Endothelial cell of umbilical vein (primary cell): ENCODE measurements around the gene CLN6. TPM values are rescaled to one million over a fixed set of nuclear protein-coding genes. Genes with fewer than 3 reads are reported as not detected.

Source experiments
- BruUV-seq: library from RNA; stranded (reverse); fragments of 400-500 nt; replicated peaks from 2 replicates; lab custom pipeline; 2021; lab: Mats Ljungman, UMichigan
- CTCF ChIA-PET: fragments of 300-600, 350-600 bp; sonication (Branson Sonifier 250); formaldehyde crosslinking; loops from one replicate; lab custom pipeline; 2021; ENCODE audit warnings: antibody characterized with exemption, inconsistent platforms; lab: Charles Lee
- POLR2A ChIA-PET: fragments of 300-600, 350-600 bp; sonication (Branson Sonifier 250); formaldehyde crosslinking; loops from one replicate; lab custom pipeline; 2021; ENCODE audit warnings: antibody characterized with exemption, inconsistent platforms; lab: Charles Lee
- DNase-seq: peaks from one replicate; pipeline ENCODE4 v3.0.0-alpha.2; 2011; ENCODE audit warnings: low read depth, low spot score
- FAIRE-seq: peaks from 2 replicates; lab custom pipeline; 2011; peaks lifted over from hg19 to GRCh38; lab: Jason Lieb, UNC
- H2AFZ ChIP-seq: 2 replicates; pipeline ENCODE4 v1.6.0; 2012; ENCODE audit warnings: low read depth, low read length, control low read depth, inconsistent platforms
- H3K27ac ChIP-seq: 2 replicates; pipeline ENCODE4 v1.5.1; 2011; ENCODE audit warnings: low read depth, mild to moderate bottlenecking, control low read depth, low read length, moderate library complexity; ENCODE audit not compliant: insufficient read depth
- H3K27me3 ChIP-seq, 2 experiments: 2 replicates each; pipeline versions ENCODE4 v1.6.0 to v1.6.1; 2011; ENCODE audit warnings: low read length in 2 of 2, mixed read lengths in 1 of 2; ENCODE audit not compliant: control insufficient read depth in 2 of 2, insufficient read depth in 2 of 2
- H3K36me3 ChIP-seq, 2 experiments: 2 replicates in 1 of 2; 3 replicates in 1 of 2; pipeline ENCODE4 v1.5.1; 2011; ENCODE audit warnings: low read length in 2 of 2, mild to moderate bottlenecking in 1 of 2, moderate library complexity in 1 of 2; ENCODE audit not compliant: control insufficient read depth in 2 of 2, insufficient read depth in 2 of 2; ENCODE audit errors: extremely low read depth in 1 of 2
- H3K4me1 ChIP-seq: 3 replicates; pipeline ENCODE4 v1.5.1; 2011; ENCODE audit warnings: mild to moderate bottlenecking, low read length; ENCODE audit not compliant: control insufficient read depth, insufficient read depth; ENCODE audit errors: extremely low read depth
- H3K4me2 ChIP-seq: 2 replicates; pipeline ENCODE4 v1.6.1; 2011; ENCODE audit warnings: low read length, control low read depth, mixed read lengths; ENCODE audit not compliant: insufficient read depth
- H3K4me3 ChIP-seq, 3 experiments: fragments of 200-600 bp in 1 of 3; sonication (generic), shearing (Covaris generic) in 1 of 3; replicated peaks in 1 of 3; 2 replicates each; pipeline ENCODE4 v1.5.1; 2011 to 2016; ENCODE audit warnings: control low read depth in 3 of 3, low read length in 3 of 3, mild to moderate bottlenecking in 2 of 3, inconsistent platforms in 1 of 3, low read depth in 1 of 3, moderate library complexity in 1 of 3; ENCODE audit not compliant: insufficient read depth in 1 of 3
- H3K79me2 ChIP-seq: 2 replicates; pipeline ENCODE4 v1.6.0; 2012; ENCODE audit warnings: low read length, inconsistent platforms; ENCODE audit not compliant: control insufficient read depth, insufficient read depth
- H3K9ac ChIP-seq: replicated peaks from 2 replicates; pipeline ENCODE3; 2011; ENCODE audit warnings: low read length, control low read depth; ENCODE audit not compliant: insufficient read depth; ENCODE audit errors: extremely low read depth
- H3K9me1 ChIP-seq: replicated peaks from 3 replicates; pipeline ENCODE4 v1.6.0; 2011; ENCODE audit warnings: mild to moderate bottlenecking, low read length; ENCODE audit not compliant: control insufficient read depth, insufficient read depth; ENCODE audit errors: extremely low read depth
- H3K9me3 ChIP-seq: replicated peaks from 2 replicates; pipeline ENCODE4 v1.5.1; 2012; ENCODE audit warnings: low read length, inconsistent platforms; ENCODE audit not compliant: control insufficient read depth, insufficient read depth
- H4K20me1 ChIP-seq: replicated peaks from 2 replicates; pipeline ENCODE3; 2011; ENCODE audit warnings: mild to moderate bottlenecking, low read length; ENCODE audit not compliant: control insufficient read depth, insufficient read depth; ENCODE audit errors: extremely low read depth
- CTCF ChIP-seq, 2 donors: IDR thresholded peaks; 1 replicate in 1 of 2; 2 replicates in 1 of 2; pipeline ENCODE4 v1.5.1; 2011; ENCODE audit warnings: low read length in 2 of 2, mild to moderate bottlenecking in 2 of 2, moderate library complexity in 2 of 2, control low read depth in 1 of 2, inconsistent platforms in 1 of 2, low read depth in 1 of 2; ENCODE audit not compliant: insufficient read depth in 1 of 2; ENCODE audit errors: extremely low read depth in 1 of 2
- EZH2 ChIP-seq: IDR thresholded peaks from 2 replicates; pipeline ENCODE4 v1.6.1; 2012; ENCODE audit warnings: borderline replicate concordance, low read depth, mild to moderate bottlenecking, moderate library complexity, low read length, inconsistent platforms; ENCODE audit not compliant: severe bottlenecking
- GATA2 ChIP-seq: IDR thresholded peaks from 2 replicates; pipeline ENCODE4 v1.7.0; 2011; ENCODE audit warnings: low read depth, mild to moderate bottlenecking, moderate library complexity, mixed read lengths, low read length; ENCODE audit not compliant: insufficient read length, insufficient read depth
- JUN ChIP-seq: IDR thresholded peaks from 2 replicates; pipeline ENCODE4 v1.6.1; 2011; ENCODE audit warnings: borderline replicate concordance, low read depth; ENCODE audit not compliant: insufficient read length, insufficient read depth
- MAX ChIP-seq: IDR thresholded peaks from 2 replicates; pipeline ENCODE4 v1.6.1; 2011; ENCODE audit not compliant: insufficient read depth, insufficient read length
- POLR2A ChIP-seq: IDR thresholded peaks from 2 replicates; pipeline ENCODE4 v1.6.1; 2012; ENCODE audit warnings: low read depth, mild to moderate bottlenecking, control low read depth, low read length
- POLR2AphosphoS5 ChIP-seq: IDR thresholded peaks from 2 replicates; pipeline ENCODE4 v1.6.1; 2012; ENCODE audit warnings: low read depth, mild to moderate bottlenecking, control low read depth, low read length, moderate library complexity; ENCODE audit not compliant: insufficient read depth
- dilution Hi-C: fragments of 300-500 bp; cut with MboI; formaldehyde crosslinking; loops from one replicate; pipeline ENCODE4 v1.15.0; 2019; ENCODE audit warnings: low sequenced_read_pairs; ENCODE audit not compliant: extremely low pct_ligation_motif_present
- intact Hi-C: fragments of 100-400 bp; cut with micrococcal nuclease; formaldehyde crosslinking; loops from one replicate; pipeline ENCODE4 v1.10.0; 2022
- polyA plus RNA-seq, 4 experiments: library from polyadenylated mRNA; depleted of rRNA in 3 of 4; stranded (reverse) in 3 of 4; unstranded in 1 of 4; fragments of >200 nt; gene quantifications; 2 replicates each; pipeline versions ENCODE4 v1.2.1 to v1.2.3, GENCODE V29; 2011 to 2012; ENCODE audit warnings: missing spikeins in 1 of 4
- total RNA-seq: library from RNA; stranded (reverse); gene quantifications from 2 replicates; pipeline ENCODE4 v1.2.3, GENCODE V29; 2021

The CLN6 gene
- total and polyA plus RNA-seq, 2 donors (not counting 3 experiments of a cell fraction or from before 2014, with no cell fraction given): 53.9 to 75.5 TPM

GRCh38 chr15:68230157-68231100 is 901 bp upstream of the CLN6 start:
- Histone ChIP-seq H3K4me2 (peak overlapping the region; percentile 91), H3K9ac (peak overlapping the region; percentile 71), H4K20me1 (no peaks in the 10 kb centered on the region), H3K27me3 (no peaks in the 10 kb centered on the region), H3K36me3 (no peaks in the 10 kb centered on the region), H3K9me1 (no peaks in the 10 kb centered on the region), H3K4me3 (peak overlapping the region; percentile 52 to 69 (median 65)), H3K79me2 (peaks cover 32% of the 10 kb centered on the region), H3K9me3 (no peaks in the 10 kb centered on the region), H3K27ac (no peak overlapping the region), H3K4me1 (peaks cover 15% of the 10 kb centered on the region), H2AFZ (peak overlapping the region; percentile 97)
- DNase-seq (peak; percentile 9), FAIRE-seq (no peak)
- ChIA-PET CTCF (interaction anchor here (0.7 to 1.7 kb wide), 5 partner anchors 9 to 25 kb away, joined by 3 to 6 read pairs (median 5); partner anchors contain the start of gene CALML4), POLR2A (no interaction called here)
- BruUV-seq: no TSS peak
- intact Hi-C loops (loop anchor here (1.0 kb wide), 1 partner anchor 47 kb away; the partner anchor contains the start of gene FEM1B), dilution Hi-C loops (no loop called here)
- TF ChIP-seq EZH2 (no peak), POLR2A (no peak), MAX (no peak), JUN (no peak), GATA2 (no peak), POLR2AphosphoS5 (no peak), CTCF (IDR thresholded peaks at IDR 0.05; ENCODE audit: extremely low read depth in 1 of 2, insufficient read depth in 1 of 2, low read depth in 1 of 2, low read length in 2 of 2) (no peak)
